ENCODE results near the gene PRDX5. TPM values are rescaled to one million over a fixed set of nuclear protein-coding genes. Genes with fewer than 3 reads are reported as not detected.

PRDX5 gene
- total RNA-seq, 4 donors from 2014 or later = 152 to 381 (median 265) TPM

DNA sequence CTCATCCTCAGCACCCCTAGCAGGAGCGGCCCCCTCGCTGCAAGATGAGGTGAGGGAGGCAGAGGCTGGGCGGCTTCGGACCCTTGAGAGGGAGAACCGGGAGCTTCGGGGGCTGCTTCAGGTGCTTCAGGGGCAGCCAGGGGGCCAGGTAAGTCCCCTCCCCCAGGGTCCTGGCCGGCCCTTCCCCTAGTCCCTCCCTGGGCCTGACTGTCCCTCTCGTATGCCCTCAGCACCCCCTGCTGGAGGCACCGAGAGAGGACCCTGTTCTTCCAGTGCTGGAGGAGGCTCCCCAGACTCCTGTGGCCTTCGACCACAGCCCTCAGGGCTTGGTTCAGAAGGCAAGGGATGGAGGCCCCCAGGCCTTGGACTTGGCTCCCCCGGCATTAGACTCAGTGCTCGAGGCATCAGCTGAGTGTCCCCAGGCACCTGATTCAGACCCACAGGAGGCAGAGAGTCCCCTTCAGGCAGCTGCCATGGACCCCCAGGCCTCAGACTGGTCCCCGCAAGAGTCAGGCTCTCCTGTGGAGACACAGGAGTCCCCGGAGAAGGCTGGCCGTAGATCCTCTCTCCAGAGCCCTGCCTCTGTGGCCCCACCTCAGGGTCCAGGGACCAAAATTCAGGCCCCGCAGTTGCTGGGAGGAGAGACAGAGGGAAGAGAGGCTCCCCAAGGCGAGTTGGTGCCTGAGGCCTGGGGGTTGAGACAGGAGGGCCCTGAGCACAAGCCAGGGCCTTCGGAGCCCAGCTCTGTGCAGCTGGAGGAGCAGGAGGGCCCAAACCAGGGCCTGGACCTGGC, 26.0 kb downstream of the PRDX5 start:
- Histone ChIP-seq H3K9me3 (no peaks in the 10 kb centered on the region), H3K36me3 (no peaks in the 10 kb centered on the region), H3K4me1 (peaks cover 7 to 31% (median 24%) of the 10 kb centered on the region in 4 donors), H3K4me3 (no peak overlapping the region), H3K27ac (no peak overlapping the region), H3K27me3 (no peaks in the 10 kb centered on the region)
- intact Hi-C loops (cut with DNase I; ENCODE audit: low total_unique reads) (no loop called here), in situ Hi-C loops (cut with MboI; ENCODE audit: low pct_ligation_motif_present in 1 of 4, low pct_unique_long_range_greater_than_20kb in 1 of 4, low sequenced_read_pairs in 3 of 4) (no loop called here)
- WGBS, 2 donors (ENCODE audit: low coverage in 1 of 2) = 78% methylated on average over 16 of the region's 18 CpGs; no CpG with 5 or more reads in 1 of the 2 donors
- peak; percentile 38 for DNase-seq
- TF ChIP-seq POLR2AphosphoS5 (IDR thresholded peaks at IDR 0.05) (no peak), EP300 (IDR thresholded peaks at IDR 0.05; ENCODE audit: low read depth) (no peak), POLR2A (IDR thresholded peaks at IDR 0.05) (no peak)
- TF ChIP-seq, protein P1, sequence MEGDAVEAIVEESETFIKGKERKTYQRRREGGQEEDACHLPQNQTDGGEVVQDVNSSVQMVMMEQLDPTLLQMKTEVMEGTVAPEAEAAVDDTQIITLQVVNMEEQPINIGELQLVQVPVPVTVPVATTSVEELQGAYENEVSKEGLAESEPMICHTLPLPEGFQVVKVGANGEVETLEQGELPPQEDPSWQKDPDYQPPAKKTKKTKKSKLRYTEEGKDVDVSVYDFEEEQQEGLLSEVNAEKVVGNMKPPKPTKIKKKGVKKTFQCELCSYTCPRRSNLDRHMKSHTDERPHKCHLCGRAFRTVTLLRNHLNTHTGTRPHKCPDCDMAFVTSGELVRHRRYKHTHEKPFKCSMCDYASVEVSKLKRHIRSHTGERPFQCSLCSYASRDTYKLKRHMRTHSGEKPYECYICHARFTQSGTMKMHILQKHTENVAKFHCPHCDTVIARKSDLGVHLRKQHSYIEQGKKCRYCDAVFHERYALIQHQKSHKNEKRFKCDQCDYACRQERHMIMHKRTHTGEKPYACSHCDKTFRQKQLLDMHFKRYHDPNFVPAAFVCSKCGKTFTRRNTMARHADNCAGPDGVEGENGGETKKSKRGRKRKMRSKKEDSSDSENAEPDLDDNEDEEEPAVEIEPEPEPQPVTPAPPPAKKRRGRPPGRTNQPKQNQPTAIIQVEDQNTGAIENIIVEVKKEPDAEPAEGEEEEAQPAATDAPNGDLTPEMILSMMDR (IDR thresholded peaks at IDR 0.05) = peak in 4 of 5 experiments; percentile 21 to 24 (median 23)

DNA sequence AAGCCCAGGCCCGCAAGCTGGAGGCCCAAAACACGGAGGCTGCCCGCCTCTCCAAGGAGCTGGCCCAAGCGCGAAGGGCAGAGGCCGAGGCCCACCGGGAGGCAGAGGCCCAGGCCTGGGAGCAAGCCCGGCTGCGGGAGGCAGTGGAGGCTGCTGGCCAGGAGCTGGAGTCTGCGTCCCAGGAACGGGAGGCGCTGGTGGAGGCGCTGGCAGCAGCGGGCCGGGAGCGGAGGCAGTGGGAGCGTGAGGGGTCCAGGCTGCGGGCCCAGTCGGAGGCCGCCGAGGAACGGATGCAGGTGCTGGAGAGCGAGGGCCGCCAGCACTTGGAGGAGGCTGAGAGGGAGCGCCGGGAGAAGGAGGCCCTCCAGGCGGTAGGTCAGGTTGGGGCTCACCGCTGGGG, 26.9 kb downstream of the PRDX5 start:
- Histone ChIP-seq H3K27ac (no peak overlapping the region), H3K4me3 (no peak overlapping the region), H3K9me3 (no peaks in the 10 kb centered on the region), H3K4me1 (peaks cover 7 to 31% (median 24%) of the 10 kb centered on the region in 4 donors), H3K36me3 (no peaks in the 10 kb centered on the region), H3K27me3 (no peaks in the 10 kb centered on the region)
- in situ Hi-C loops (cut with MboI; ENCODE audit: low pct_ligation_motif_present in 1 of 4, low pct_unique_long_range_greater_than_20kb in 1 of 4, low sequenced_read_pairs in 3 of 4) = no loop called here
- TF ChIP-seq EP300 (IDR thresholded peaks at IDR 0.05; ENCODE audit: low read depth) = no peak
- no peak for TF ChIP-seq POLR2A (IDR thresholded peaks at IDR 0.05)
- TF ChIP-seq, protein P1 (IDR thresholded peaks at IDR 0.05) = no peak
- no peak for DNase-seq
- intact Hi-C loops (cut with DNase I; ENCODE audit: low total_unique reads) = no loop called here
- WGBS, 2 donors (ENCODE audit: low coverage in 1 of 2) = 92% methylated on average over 28 of the region's 28 CpGs; no CpG with 5 or more reads in 1 of the 2 donors

DNA sequence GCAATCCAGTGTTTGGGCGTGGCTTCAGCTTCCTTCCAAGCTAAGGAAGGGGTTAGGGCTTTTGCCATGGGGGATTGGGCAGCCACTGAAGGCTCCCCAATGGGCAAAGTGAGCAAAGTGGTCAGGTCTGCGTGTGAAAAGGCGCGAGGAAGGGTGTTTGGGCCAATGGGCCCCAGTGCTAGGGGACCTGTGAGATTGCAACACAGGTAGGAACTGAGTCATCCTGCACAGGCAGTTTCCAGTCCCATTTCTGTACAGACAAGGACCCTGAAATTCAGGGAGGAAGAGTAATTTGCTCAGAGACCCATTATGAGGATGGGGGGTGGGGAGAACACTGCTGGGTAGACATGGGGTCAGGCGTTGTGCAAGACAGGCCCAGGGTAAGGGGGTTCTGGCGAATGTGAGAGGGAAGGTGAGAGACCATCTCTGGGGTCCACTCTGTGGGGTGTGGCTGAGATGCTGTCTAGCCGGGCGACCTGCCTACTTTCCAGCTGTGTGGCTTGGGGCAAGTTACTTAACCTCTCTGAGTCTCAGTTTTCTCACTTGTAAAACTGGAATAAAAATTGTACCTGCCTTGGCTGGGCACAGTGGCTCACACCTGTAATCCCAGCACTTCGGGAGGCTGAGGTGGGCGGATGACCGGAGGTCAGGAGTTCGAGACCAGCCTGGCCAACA, 29.4 kb downstream of the PRDX5 start:
- TF ChIP-seq EP300 (IDR thresholded peaks at IDR 0.05; ENCODE audit: low read depth) (no peak), POLR2A (IDR thresholded peaks at IDR 0.05) (no peak), POLR2AphosphoS5 (IDR thresholded peaks at IDR 0.05) (no peak)
- TF ChIP-seq, protein P1 (IDR thresholded peaks at IDR 0.05) = no peak
- Histone ChIP-seq H3K36me3 (no peaks in the 10 kb centered on the region), H3K4me1 (peaks cover under 1 to 12% (median 8%) of the 10 kb centered on the region in 4 donors), H3K4me3 (no peak overlapping the region), H3K27me3 (no peaks in the 10 kb centered on the region), H3K27ac (no peak overlapping the region), H3K9me3 (no peaks in the 10 kb centered on the region)
- in situ Hi-C loops (cut with MboI; ENCODE audit: low pct_ligation_motif_present in 1 of 4, low pct_unique_long_range_greater_than_20kb in 1 of 4, low sequenced_read_pairs in 3 of 4) = no loop called here
- intact Hi-C loops (cut with DNase I; ENCODE audit: low total_unique reads) = no loop called here
- 87% methylated on average over 12 of the region's 12 CpGs; no CpG with 5 or more reads in 1 of the 2 donors for WGBS, 2 donors (ENCODE audit: low coverage in 1 of 2)
- no peak for DNase-seq

DNA sequence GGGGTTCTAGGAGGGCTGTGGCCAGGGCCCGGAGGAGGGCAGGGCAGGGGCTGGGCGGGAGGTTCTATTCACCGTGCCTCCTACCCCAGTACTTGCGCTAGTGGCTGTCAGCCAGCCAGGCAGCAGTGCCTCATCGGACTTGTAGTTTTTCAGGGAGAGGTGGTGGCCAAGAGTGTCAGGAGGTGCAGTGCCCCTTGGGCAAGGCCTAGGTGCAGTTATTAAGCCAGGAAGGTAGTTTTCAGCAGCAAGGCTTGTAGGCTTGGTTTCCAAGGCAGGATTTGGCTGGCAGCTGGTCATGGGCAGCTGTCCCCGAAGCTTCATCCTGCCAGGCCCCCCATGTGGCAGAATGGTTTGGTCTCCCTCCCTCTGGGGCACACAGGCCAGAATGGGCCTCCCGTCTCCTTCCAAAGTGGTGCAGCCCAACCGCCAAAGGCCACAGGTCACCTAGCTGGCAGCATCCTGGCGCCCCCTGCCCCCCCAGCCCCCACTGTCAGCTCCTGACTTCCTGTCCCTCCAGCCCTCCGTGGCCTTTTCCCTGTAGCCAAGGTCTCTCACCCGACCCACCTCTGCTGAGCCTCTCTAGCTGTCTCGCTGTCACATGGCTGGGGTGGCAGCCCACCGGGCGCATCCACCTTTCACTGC, 30.6 kb downstream of the PRDX5 start:
- in situ Hi-C loops (cut with MboI; ENCODE audit: low pct_ligation_motif_present in 1 of 4, low pct_unique_long_range_greater_than_20kb in 1 of 4, low sequenced_read_pairs in 3 of 4) (no loop called here), intact Hi-C loops (cut with DNase I; ENCODE audit: low total_unique reads) (no loop called here)
- Histone ChIP-seq H3K9me3 (no peaks in the 10 kb centered on the region), H3K4me1 (peaks cover 0 to 2% (median 0%) of the 10 kb centered on the region in 4 donors), H3K4me3 (no peak overlapping the region), H3K27me3 (no peaks in the 10 kb centered on the region), H3K36me3 (no peaks in the 10 kb centered on the region), H3K27ac (no peak overlapping the region)
- no peak for DNase-seq
- no peak for TF ChIP-seq POLR2AphosphoS5 (IDR thresholded peaks at IDR 0.05)
- TF ChIP-seq, protein P1 (IDR thresholded peaks at IDR 0.05) = no peak
- TF ChIP-seq POLR2A (IDR thresholded peaks at IDR 0.05) = no peak
- WGBS, 2 donors (ENCODE audit: low coverage in 1 of 2) = 81 to 93% methylated on average over 3 to 13 of the region's 14 CpGs

Measured in transverse colon (tissue), 4 donors.